Uterus (tissue), 2 donors: ENCODE results near the gene C14orf119.

Experiments
- CTCF ChIP-seq, 4 experiments: fragments of 200-600 bp in 2 of 4; fragments of 450-650 bp in 2 of 4; sonication (generic) in 2 of 4; IDR thresholded peaks; one replicate each; pipeline ENCODE4 v1.5.1; 2016 to 2019; ENCODE audit warnings: antibody characterized with exemption in 4 of 4, mild to moderate bottlenecking in 2 of 4, moderate library complexity in 1 of 4
- POLR2A ChIP-seq, 2 donors: fragments of 450-650 bp; IDR thresholded peaks; one replicate each; pipeline ENCODE4 v1.6.1; 2016; ENCODE audit warnings: antibody characterized with exemption in 2 of 2, mild to moderate bottlenecking in 1 of 2, moderate library complexity in 1 of 2

- no peak for TF ChIP-seq CTCF (IDR thresholded peaks at IDR 0.05)
- TF ChIP-seq POLR2A (IDR thresholded peaks at IDR 0.05), result no peak
These were observed 53.4 kb downstream of the C14orf119 start for GRCh38 chr14:23148591-23149249.
